SU-DHL-6 (cell line): Measurements from ENCODE around the gene SETD4.

ENCODE experiments used
- CTCF ChIP-seq: fragments of 200-600 bp; sonication (generic); IDR thresholded peaks from one replicate; pipeline ENCODE4 v1.5.1; 2017; ENCODE audit warnings: antibody characterized with exemption, mild to moderate bottlenecking, low read length, moderate library complexity; ENCODE audit not compliant: insufficient read depth, poor library complexity, severe bottlenecking
- EZH2phosphoT487 ChIP-seq: fragments of 200-600 bp; sonication (generic), shearing (Covaris generic); conservative IDR thresholded peaks from 2 replicates; pipeline ENCODE4 v1.6.1; 2018; ENCODE audit warnings: mild to moderate bottlenecking, antibody characterized with exemption, low read length, moderate library complexity, mixed read lengths

GRCh38 chr21:35991131-35991530 lies 69.2 kb downstream of the SETD4 start:
- TF ChIP-seq CTCF, result no peak
- TF ChIP-seq EZH2phosphoT487, result no peak
